H1 (cell line): ENCODE results near the gene SLC17A3. TPM values are rescaled to one million over a fixed set of nuclear protein-coding genes. Genes with fewer than 3 reads are reported as not detected.

Experiments
- CTCF ChIA-PET: fragments of 300-600 bp; sonication (Branson Sonifier 250); formaldehyde crosslinking; loops from one replicate; lab custom pipeline; 2021; ENCODE audit not compliant: partially characterized antibody; lab: Charles Lee
- POLR2A ChIA-PET: fragments of 300-600 bp; sonication (Branson Sonifier 250); formaldehyde crosslinking; loops from one replicate; lab custom pipeline; 2021; ENCODE audit warnings: inconsistent platforms; ENCODE audit not compliant: partially characterized antibody; lab: Charles Lee
- DNase-seq, 2 experiments: peaks; one replicate each; pipeline versions ENCODE4 v3.0.0 to v3.0.0-alpha.2; 2010 to 2022; ENCODE audit warnings: low spot score in 2 of 2, low read depth in 1 of 2, mixed read lengths in 1 of 2
- FAIRE-seq: peaks from 2 replicates; lab custom pipeline; 2011; peaks lifted over from hg19 to GRCh38; lab: Jason Lieb, UNC
- H2AFZ ChIP-seq: 2 replicates; pipeline ENCODE4 v1.8.1; 2012; ENCODE audit warnings: low read length, inconsistent platforms
- H2AK5ac ChIP-seq: 2 replicates; pipeline ENCODE4 v1.6.1; 2013; ENCODE audit warnings: low read depth, low read length
- H2BK120ac ChIP-seq: replicated peaks from 2 replicates; pipeline ENCODE3; 2013; ENCODE audit warnings: low read depth, low read length, inconsistent platforms
- H2BK12ac ChIP-seq: 2 replicates; pipeline ENCODE4 v1.6.1; 2013; ENCODE audit warnings: low read depth, low read length
- H2BK15ac ChIP-seq: 2 replicates; pipeline ENCODE4 v1.6.1; 2013; ENCODE audit warnings: low read length
- H2BK20ac ChIP-seq: 2 replicates; pipeline ENCODE4 v1.6.1; 2013; ENCODE audit warnings: low read length
- H2BK5ac ChIP-seq: 2 replicates; pipeline ENCODE4 v1.6.1; 2013; ENCODE audit warnings: low read depth, low read length
- H3K14ac ChIP-seq: 2 replicates; pipeline ENCODE4 v1.6.1; 2013; ENCODE audit warnings: inconsistent platforms; ENCODE audit not compliant: insufficient read length
- H3K18ac ChIP-seq: 2 replicates; pipeline ENCODE4 v1.6.1; 2013; ENCODE audit warnings: low read length; ENCODE audit errors: extremely low read depth
- H3K23ac ChIP-seq: 2 replicates; pipeline ENCODE4 v1.6.1; 2013; ENCODE audit warnings: inconsistent platforms; ENCODE audit not compliant: insufficient read length
- H3K23me2 ChIP-seq: 2 replicates; pipeline ENCODE4 v1.6.1; 2013; ENCODE audit warnings: low read depth, low read length
- H3K27ac ChIP-seq: 2 replicates; pipeline ENCODE4 v1.6.1; 2011; ENCODE audit warnings: low read depth, low read length, inconsistent platforms
- H3K27me3 ChIP-seq, 4 experiments: replicated peaks in 1 of 4; 1 replicate in 1 of 4; 2 replicates in 3 of 4; pipeline versions ENCODE4 v1.6.1 to v1.8.1; 2011 to 2013; ENCODE audit warnings: low read length in 3 of 4, mild to moderate bottlenecking in 3 of 4, inconsistent platforms in 2 of 4, mixed read lengths in 2 of 4, moderate library complexity in 1 of 4; ENCODE audit not compliant: control insufficient read depth in 3 of 4, insufficient read depth in 3 of 4; ENCODE audit errors: extremely low read depth in 1 of 4
- H3K36me3 ChIP-seq, 4 experiments: 2 replicates each; pipeline versions ENCODE4 v1.6.1 to v1.8.1; 2011 to 2013; ENCODE audit warnings: mild to moderate bottlenecking in 4 of 4, low read length in 3 of 4, moderate library complexity in 2 of 4, control low read depth in 1 of 4, inconsistent platforms in 1 of 4; ENCODE audit not compliant: insufficient read depth in 4 of 4, control insufficient read depth in 2 of 4
- H3K4ac ChIP-seq: replicated peaks from 2 replicates; pipeline ENCODE3; 2013; ENCODE audit warnings: low read length, low read depth, mixed read lengths, inconsistent platforms; ENCODE audit not compliant: insufficient read length
- H3K4me1 ChIP-seq, 4 experiments: replicated peaks in 1 of 4; 1 replicate in 1 of 4; 2 replicates in 3 of 4; pipeline versions ENCODE4 v1.6.1 to v1.8.1; 2011 to 2013; ENCODE audit warnings: low read length in 3 of 4, inconsistent platforms in 2 of 4, mixed read lengths in 1 of 4; ENCODE audit not compliant: insufficient read depth in 4 of 4, control insufficient read depth in 3 of 4
- H3K4me2 ChIP-seq, 2 experiments: 2 replicates each; pipeline versions ENCODE4 v1.6.1 to v1.8.1; 2011 to 2013; ENCODE audit warnings: low read depth in 2 of 2, low read length in 2 of 2, control low read depth in 1 of 2, inconsistent platforms in 1 of 2, mild to moderate bottlenecking in 1 of 2; ENCODE audit not compliant: insufficient read depth in 1 of 2
- H3K4me3 ChIP-seq, 4 experiments: fragments of 200-600, 300-600 bp in 1 of 4; sonication (generic), shearing (Covaris generic), sonication (Bioruptor Twin) in 1 of 4; 2 replicates each; pipeline versions ENCODE4 v1.5.1 to v1.8.1; 2011 to 2016; ENCODE audit warnings: low read length in 4 of 4, low read depth in 3 of 4, control low read depth in 2 of 4, inconsistent platforms in 2 of 4, mild to moderate bottlenecking in 2 of 4, mixed read lengths in 1 of 4, moderate library complexity in 1 of 4; ENCODE audit not compliant: insufficient read depth in 2 of 4; ENCODE audit errors: extremely low read depth in 1 of 4
- H3K56ac ChIP-seq: replicated peaks from 2 replicates; pipeline ENCODE3; 2013; ENCODE audit warnings: low read depth, mild to moderate bottlenecking, mixed read lengths, low read length, inconsistent platforms; ENCODE audit not compliant: insufficient read length
- H3K79me1 ChIP-seq: 2 replicates; pipeline ENCODE4 v1.6.1; 2013; ENCODE audit warnings: low read depth, low read length, control low read depth
- H3K79me2 ChIP-seq, 2 experiments: 2 replicates each; pipeline versions ENCODE4 v1.6.1 to v1.8.1; 2012 to 2013; ENCODE audit warnings: low read length in 2 of 2, mild to moderate bottlenecking in 2 of 2, inconsistent platforms in 1 of 2; ENCODE audit not compliant: insufficient read depth in 2 of 2, control insufficient read depth in 1 of 2
- H3K9ac ChIP-seq, 4 experiments: replicated peaks in 1 of 4; 1 replicate in 1 of 4; 2 replicates in 3 of 4; pipeline versions ENCODE4 v1.6.1 to v1.8.1; 2011 to 2013; ENCODE audit warnings: low read depth in 3 of 4, low read length in 3 of 4, control low read depth in 2 of 4, mild to moderate bottlenecking in 2 of 4, moderate library complexity in 2 of 4, inconsistent platforms in 1 of 4; ENCODE audit errors: extremely low read depth in 1 of 4
- H3K9me3 ChIP-seq, 2 experiments: 2 replicates each; pipeline versions ENCODE4 v1.6.1 to v1.8.1; 2012 to 2013; ENCODE audit warnings: mild to moderate bottlenecking in 2 of 2, moderate library complexity in 2 of 2, control low read depth in 1 of 2, inconsistent platforms in 1 of 2, low read depth in 1 of 2, low read length in 1 of 2, mixed read lengths in 1 of 2; ENCODE audit not compliant: insufficient read depth in 2 of 2
- H4K20me1 ChIP-seq, 2 experiments: replicated peaks in 1 of 2; 2 replicates each; pipeline versions ENCODE3 to v1.8.1; 2011 to 2013; ENCODE audit warnings: inconsistent platforms in 2 of 2, low read length in 2 of 2, mild to moderate bottlenecking in 1 of 2; ENCODE audit not compliant: insufficient read depth in 2 of 2, control insufficient read depth in 1 of 2
- H4K5ac ChIP-seq: 2 replicates; pipeline ENCODE4 v1.6.1; 2013; ENCODE audit warnings: low read length, low read depth, mixed read lengths, inconsistent platforms; ENCODE audit not compliant: insufficient read length
- H4K8ac ChIP-seq: 2 replicates; pipeline ENCODE4 v1.8.0; 2013; ENCODE audit warnings: mild to moderate bottlenecking, moderate library complexity, low read length, inconsistent platforms; ENCODE audit not compliant: insufficient read depth; ENCODE audit errors: extremely low read depth
- H4K91ac ChIP-seq: replicated peaks from 2 replicates; pipeline ENCODE3; 2013; ENCODE audit warnings: low read length, mixed read lengths, inconsistent platforms; ENCODE audit not compliant: insufficient read length
- BACH1 ChIP-seq: IDR thresholded peaks from 2 replicates; pipeline ENCODE4 v1.6.1; 2012; ENCODE audit warnings: low read length, improper control_type of control experiment
- CBX5 ChIP-seq: fragments of 300-800, 300-1000 bp; sonication (generic); IDR thresholded peaks from 2 replicates; pipeline ENCODE4 v1.7.1; 2016; ENCODE audit warnings: antibody characterized with exemption, low read length, low read depth
- CBX8 ChIP-seq: fragments of 300-800, 300-1000 bp; sonication (generic); IDR thresholded peaks from 2 replicates; pipeline ENCODE4 v1.7.1; 2016; ENCODE audit warnings: low read depth, low read length, borderline replicate concordance
- CTBP2 ChIP-seq: IDR thresholded peaks from 2 replicates; pipeline ENCODE4 v1.7.0; 2011; ENCODE audit warnings: borderline replicate concordance, mild to moderate bottlenecking, moderate library complexity, mixed read lengths, low read length; ENCODE audit not compliant: insufficient read depth, insufficient read length
- GTF2F1 ChIP-seq: IDR thresholded peaks from 2 replicates; pipeline ENCODE4 v1.6.1; 2012; ENCODE audit warnings: low read depth, low read length, improper control_type of control experiment, borderline replicate concordance
- POU5F1 ChIP-seq: IDR thresholded peaks from 2 replicates; pipeline ENCODE4 v1.6.1; 2011; ENCODE audit warnings: low read depth, mild to moderate bottlenecking, low read length, moderate library complexity
- TAF1 ChIP-seq: IDR thresholded peaks from 2 replicates; pipeline ENCODE4 v1.6.1; 2011; ENCODE audit warnings: mild to moderate bottlenecking, low read depth, low read length
- TBP ChIP-seq: IDR thresholded peaks from 2 replicates; pipeline ENCODE4 v1.6.1; 2011; ENCODE audit warnings: low read depth, low read length, improper control_type of control experiment
- WGBS, 2 experiments: shearing (Covaris generic) in 1 of 2; methylation state at CpG; one replicate each; pipeline versions ENCODE4 v1.1.6 to v1.1.7; 2013 to 2015; ENCODE audit warnings: low lambda C conversion rate in 2 of 2, mixed read lengths in 2 of 2, inconsistent platforms in 1 of 2, low coverage in 1 of 2, missing lambda C conversion rate in 1 of 2; ENCODE audit not compliant: insufficient replicate concordance in 2 of 2, insufficient coverage in 1 of 2, insufficient read length in 1 of 2; ENCODE audit errors: extremely low coverage in 1 of 2, missing lambda C conversion rate in 1 of 2; 5-methylcytosine and 5-hydroxymethylcytosine counted together
- polyA plus RNA-seq, 7 experiments: library from polyadenylated mRNA; depleted of rRNA in 3 of 7; stranded (reverse) in 5 of 7; unstranded in 2 of 7; fragments of >200 nt in 5 of 7; fragments of 200-250 nt in 2 of 7; gene quantifications; 1 replicate in 5 of 7; 2 replicates in 1 of 7; 4 replicates in 1 of 7; pipeline versions ENCODE4 v1.2.1 to v1.2.3, GENCODE V29; 2011 to 2013; ENCODE audit warnings: missing spikeins in 2 of 7, mixed read lengths in 2 of 7
- total RNA-seq: library from RNA; stranded (reverse); fragmentation: NEBNext Ultra II Directional; extraction: Animal tissue kit (Norgen Biotek cat#: 25700); gene quantifications from 2 replicates; pipeline ENCODE4 v1.2.1, GENCODE V29; 2021
- TF ChIP-seq, protein P1 (sequence below): IDR thresholded peaks from 2 replicates; pipeline ENCODE4 v1.6.1; 2011; ENCODE audit warnings: low read depth, mild to moderate bottlenecking, low read length; ENCODE audit not compliant: insufficient read depth
- TF ChIP-seq, protein P2 (sequence below): IDR thresholded peaks from 2 replicates; pipeline ENCODE4 v1.6.1; 2011; ENCODE audit warnings: low read length, improper control_type of control experiment

SLC17A3 gene
- total and polyA plus RNA-seq, 2 of the 8 experiments (the other 6 are each of a cell fraction or from before 2014, with no cell fraction given), result not detected

DNA sequence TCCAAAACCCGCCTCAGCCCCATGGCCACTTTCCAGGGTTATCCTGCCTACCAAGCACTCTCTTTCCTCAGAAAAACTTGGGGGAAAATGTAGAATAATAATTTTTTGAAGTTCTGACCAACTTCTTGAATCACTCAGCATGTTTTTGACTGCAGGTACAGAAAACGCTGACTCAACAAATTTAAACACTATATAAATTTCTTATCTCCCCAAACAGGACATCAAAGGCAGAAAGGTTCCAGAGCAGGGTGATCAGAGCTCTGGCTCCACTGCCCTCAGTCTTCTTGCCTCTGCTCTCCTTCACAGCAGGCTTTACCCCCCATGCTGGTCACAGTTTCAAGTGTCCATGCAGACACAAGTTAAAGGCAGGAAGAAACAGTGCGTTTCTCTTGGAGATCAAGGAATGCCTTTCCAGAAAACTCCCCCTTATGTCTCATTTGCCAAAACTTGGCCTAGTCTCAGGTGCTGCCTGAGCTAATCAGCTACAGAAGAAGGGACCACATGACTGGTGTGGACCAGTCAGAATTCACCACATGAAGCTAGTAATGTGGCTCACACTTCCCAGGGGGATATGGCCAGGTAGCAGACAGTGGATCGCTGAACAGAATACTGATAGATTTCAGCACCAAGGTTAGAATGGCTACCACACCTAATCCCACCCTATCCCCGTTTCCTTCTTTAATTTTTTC is 24.4 kb upstream of the SLC17A3 start:
- no peaks in the 10 kb centered on the region for H3K23me2 ChIP-seq
- no peak overlapping the region for H3K9ac ChIP-seq
- no peaks in the 10 kb centered on the region for H3K79me1 ChIP-seq
- H4K91ac ChIP-seq, result peak overlapping the region; percentile 12
- peak overlapping the region; percentile 88; the same call in 1 of the 2 replicates for H2BK12ac ChIP-seq
- peak overlapping the region; percentile 52 for H3K18ac ChIP-seq
- H4K8ac ChIP-seq, result no peak overlapping the region
- no peaks in the 10 kb centered on the region for H3K79me2 ChIP-seq
- DNase-seq, result no peak
- peak overlapping the region; percentile 67; the same call in 1 of the 2 replicates for H2BK20ac ChIP-seq
- no peaks in the 10 kb centered on the region for H4K20me1 ChIP-seq
- peak overlapping the region; percentile 81 for H2AFZ ChIP-seq
- peaks cover 0 to 14% (median 11%) of the 10 kb centered on the region in 4 experiments; a peak in 4 of 7 replicates for H3K4me1 ChIP-seq
- no peak overlapping the region for H3K4ac ChIP-seq
- H2AK5ac ChIP-seq, result no peak overlapping the region
- POLR2A ChIA-PET, result interaction anchor here (1.1 to 2.8 kb wide), 3 partner anchors 12 to 135 kb away, joined by 3 to 6 read pairs (median 3); a partner anchor contains a TSS
- H2BK5ac ChIP-seq, result peak overlapping the region; percentile 57; the same call in 1 of the 2 replicates
- no peak overlapping the region; a peak in 1 of 8 replicates for H3K4me3 ChIP-seq
- peak; percentile 55 for FAIRE-seq
- H3K9me3 ChIP-seq, result no peaks in the 10 kb centered on the region
- H3K14ac ChIP-seq, result no peak overlapping the region
- H3K56ac ChIP-seq, result peak overlapping the region; percentile 54
- CTCF ChIA-PET, result interaction anchor here (0.6 to 1.8 kb wide), 11 partner anchors 11 to 577 kb away, joined by 3 to 7 read pairs (median 4); partner anchors contain the start of gene TRIM38
- no peaks in the 10 kb centered on the region for H3K36me3 ChIP-seq
- WGBS, 2 experiments, result 88% methylated on average over 5 of the region's 5 CpGs; no CpG with 5 or more reads in 1 of the 2 experiments
- H3K4me2 ChIP-seq, result peak overlapping the region in 1 of 2 experiments; percentile 22; a peak in 1 of 4 replicates
- peak overlapping the region; percentile 38 for H2BK120ac ChIP-seq
- H2BK15ac ChIP-seq, result no peak overlapping the region
- no peak overlapping the region for H3K23ac ChIP-seq
- H3K27ac ChIP-seq, result no peak overlapping the region
- H3K27me3 ChIP-seq, result no peaks in the 10 kb centered on the region
- peak overlapping the region; percentile 35 for H4K5ac ChIP-seq
- TF ChIP-seq, protein P1, sequence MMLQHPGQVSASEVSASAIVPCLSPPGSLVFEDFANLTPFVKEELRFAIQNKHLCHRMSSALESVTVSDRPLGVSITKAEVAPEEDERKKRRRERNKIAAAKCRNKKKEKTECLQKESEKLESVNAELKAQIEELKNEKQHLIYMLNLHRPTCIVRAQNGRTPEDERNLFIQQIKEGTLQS, result no peak
- TF ChIP-seq POU5F1 (no peak), GTF2F1 (no peak), BACH1 (0 out of 2 replicates have a peak, but pooled peaks have one; percentile 38), CBX5 (no peak), CBX8 (no peak), TAF1 (no peak), CTBP2 (no peak), TBP (no peak)
- TF ChIP-seq, protein P2, sequence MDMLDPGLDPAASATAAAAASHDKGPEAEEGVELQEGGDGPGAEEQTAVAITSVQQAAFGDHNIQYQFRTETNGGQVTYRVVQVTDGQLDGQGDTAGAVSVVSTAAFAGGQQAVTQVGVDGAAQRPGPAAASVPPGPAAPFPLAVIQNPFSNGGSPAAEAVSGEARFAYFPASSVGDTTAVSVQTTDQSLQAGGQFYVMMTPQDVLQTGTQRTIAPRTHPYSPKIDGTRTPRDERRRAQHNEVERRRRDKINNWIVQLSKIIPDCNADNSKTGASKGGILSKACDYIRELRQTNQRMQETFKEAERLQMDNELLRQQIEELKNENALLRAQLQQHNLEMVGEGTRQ, result peak; percentile 64
